HepG2 (cell line): ENCODE measurements around the gene TCAF1. TPM values are rescaled to one million over a fixed set of nuclear protein-coding genes. Genes with fewer than 3 reads are reported as not detected.

Source experiments
- CBX5 ChIP-seq: sonication (generic); formaldehyde crosslinking; IDR thresholded peaks from 2 replicates; pipeline ENCODE4 v1.4.0; 2020; ENCODE audit warnings: missing genetic modification reagents, borderline replicate concordance
- FOXM1 ChIP-seq: sonication (generic); formaldehyde crosslinking; IDR thresholded peaks from 2 replicates; pipeline ENCODE4 v1.5.0; 2020; ENCODE audit warnings: missing genetic modification reagents
- FOXO4 ChIP-seq: sonication (generic); formaldehyde crosslinking; conservative IDR thresholded peaks from 2 replicates; pipeline ENCODE4 v1.8.1; 2023; ENCODE audit warnings: missing genetic modification reagents
- HMG20B ChIP-seq: conservative IDR thresholded peaks from 2 replicates; pipeline ENCODE4 v1.6.1; 2016; ENCODE audit warnings: missing genetic modification reagents, missing compliant biosample characterization
- JUND ChIP-seq: sonication (generic); formaldehyde crosslinking; IDR thresholded peaks from 2 replicates; pipeline ENCODE4 v1.8.0; 2022; ENCODE audit warnings: mild to moderate bottlenecking, missing genetic modification reagents
- KDM1A ChIP-seq: IDR thresholded peaks from 2 replicates; pipeline ENCODE4 v1.6.1; 2016; ENCODE audit warnings: missing compliant biosample characterization
- KMT2B ChIP-seq: IDR thresholded peaks from 2 replicates; pipeline ENCODE4 v1.6.1; 2016; ENCODE audit warnings: missing genetic modification reagents, missing compliant biosample characterization
- MLLT10 ChIP-seq: sonication (generic); formaldehyde crosslinking; IDR thresholded peaks from 2 replicates; pipeline ENCODE4 v1.4.0; 2020; ENCODE audit warnings: missing genetic modification reagents
- NCOA5 ChIP-seq: sonication (generic); formaldehyde crosslinking; IDR thresholded peaks from 2 replicates; pipeline ENCODE4 v1.4.0; 2020; ENCODE audit warnings: missing genetic modification reagents
- NFYB ChIP-seq: sonication (generic); formaldehyde crosslinking; IDR thresholded peaks from 2 replicates; pipeline ENCODE4 v1.4.0; 2020; ENCODE audit warnings: missing genetic modification reagents
- RCOR2 ChIP-seq: IDR thresholded peaks from 2 replicates; pipeline ENCODE4 v1.6.1; 2016; ENCODE audit warnings: missing biosample characterization, missing genetic modification reagents
- SMAD9 ChIP-seq: sonication (generic); formaldehyde crosslinking; IDR thresholded peaks from 2 replicates; pipeline ENCODE4 v1.5.1; 2020; ENCODE audit warnings: mild to moderate bottlenecking, missing genetic modification reagents
- TBX3 ChIP-seq: fragments of 450-650 bp; IDR thresholded peaks from 2 replicates; pipeline ENCODE4 v1.6.1; 2017; ENCODE audit warnings: antibody characterized with exemption, mild to moderate bottlenecking, inconsistent platforms, borderline replicate concordance
- TP53 ChIP-seq: sonication (generic); formaldehyde crosslinking; conservative IDR thresholded peaks from 2 replicates; pipeline ENCODE4 v1.4.0; 2020; ENCODE audit warnings: missing genetic modification reagents
- ZC3H4 ChIP-seq: sonication (generic); formaldehyde crosslinking; IDR thresholded peaks from 2 replicates; pipeline ENCODE4 v1.4.0; 2020; ENCODE audit warnings: missing genetic modification reagents, borderline replicate concordance
- ZNF136 ChIP-seq: sonication (generic); formaldehyde crosslinking; IDR thresholded peaks from 2 replicates; pipeline ENCODE4 v1.8.1; 2022; ENCODE audit warnings: low read depth, mild to moderate bottlenecking, moderate library complexity, missing genetic modification reagents
- ZNF292 ChIP-seq: sonication (generic); formaldehyde crosslinking; IDR thresholded peaks from 2 replicates; pipeline ENCODE4 v1.8.1; 2022; ENCODE audit warnings: mild to moderate bottlenecking, low read depth, missing genetic modification reagents, borderline replicate concordance
- ZNF550 ChIP-seq: sonication (generic); formaldehyde crosslinking; IDR thresholded peaks from 2 replicates; pipeline ENCODE4 v1.4.0; 2020; ENCODE audit warnings: mild to moderate bottlenecking, missing genetic modification reagents, borderline replicate concordance
- ZNF589 ChIP-seq: sonication (generic); formaldehyde crosslinking; conservative IDR thresholded peaks from 2 replicates; pipeline ENCODE4 v1.8.0; 2022; ENCODE audit warnings: mild to moderate bottlenecking, moderate library complexity, missing genetic modification reagents
- polyA plus RNA-seq, 8 experiments: library from polyadenylated mRNA; depleted of rRNA in 3 of 8; stranded (reverse) in 7 of 8; unstranded in 1 of 8; fragments of >200 nt; fragmentation: Illumina TruSeq in 4 of 8; extraction: Trizol in 4 of 8; gene quantifications; 2 replicates each; pipeline versions ENCODE4 v1.2.1 to v1.2.3, GENCODE V29; 2011 to 2016; ENCODE audit warnings: low read depth in 4 of 8, missing spikeins in 1 of 8, mixed read lengths in 1 of 8; ENCODE audit not compliant: insufficient read depth in 1 of 8
- total RNA-seq, 5 experiments: library from RNA; depleted of rRNA; stranded (reverse); fragments of >200 nt; fragmentation: Illumina TruSeq; extraction: Trizol; gene quantifications; 2 replicates each; pipeline ENCODE4 v1.2.3, GENCODE V29; 2016; ENCODE audit warnings: low read depth in 1 of 5
- TF ChIP-seq, protein P1 (sequence below): sonication (generic); formaldehyde crosslinking; IDR thresholded peaks from 2 replicates; pipeline ENCODE4 v1.9.0; 2021; ENCODE audit warnings: missing genetic modification reagents, borderline replicate concordance
- TF ChIP-seq, protein P2 (sequence below): sonication (generic); formaldehyde crosslinking; conservative IDR thresholded peaks from 2 replicates; pipeline ENCODE4 v1.4.0; 2020; ENCODE audit warnings: mild to moderate bottlenecking, missing genetic modification reagents, moderate library complexity

Gene TCAF1
- total and polyA plus RNA-seq, 2 of the 13 experiments (the other 11 are each of a cell fraction or from before 2014, with no cell fraction given) = 36.2 to 101 TPM

DNA sequence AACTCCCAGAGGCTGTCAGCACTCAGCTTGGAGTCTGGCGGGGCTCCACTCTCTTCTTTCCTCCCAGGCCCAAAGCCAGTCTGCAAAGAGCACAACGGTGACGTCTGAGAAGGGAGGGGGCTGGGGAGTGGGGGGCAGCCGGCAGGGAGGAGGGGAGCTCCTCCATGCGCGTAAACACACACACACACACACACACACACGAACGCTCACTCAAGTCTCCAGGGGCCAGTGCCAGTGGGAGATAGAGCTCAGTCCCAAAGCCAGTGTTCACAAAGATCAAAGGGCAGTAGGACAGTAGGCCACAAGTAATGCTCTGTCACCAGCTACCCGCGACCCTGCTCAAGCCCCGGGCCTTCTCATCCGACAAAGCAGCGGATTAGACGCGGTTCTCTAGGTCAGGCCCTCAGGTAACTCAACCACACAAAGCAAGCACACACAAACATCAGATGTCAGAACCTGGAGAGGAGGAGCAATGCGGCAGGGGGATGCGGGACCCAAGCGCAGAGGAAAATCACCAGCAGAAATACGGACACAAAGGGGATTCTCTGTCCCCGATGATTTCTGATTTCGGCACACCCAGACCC lies 19.9 kb downstream of the TCAF1 start (continued):
- TF ChIP-seq, protein P1, sequence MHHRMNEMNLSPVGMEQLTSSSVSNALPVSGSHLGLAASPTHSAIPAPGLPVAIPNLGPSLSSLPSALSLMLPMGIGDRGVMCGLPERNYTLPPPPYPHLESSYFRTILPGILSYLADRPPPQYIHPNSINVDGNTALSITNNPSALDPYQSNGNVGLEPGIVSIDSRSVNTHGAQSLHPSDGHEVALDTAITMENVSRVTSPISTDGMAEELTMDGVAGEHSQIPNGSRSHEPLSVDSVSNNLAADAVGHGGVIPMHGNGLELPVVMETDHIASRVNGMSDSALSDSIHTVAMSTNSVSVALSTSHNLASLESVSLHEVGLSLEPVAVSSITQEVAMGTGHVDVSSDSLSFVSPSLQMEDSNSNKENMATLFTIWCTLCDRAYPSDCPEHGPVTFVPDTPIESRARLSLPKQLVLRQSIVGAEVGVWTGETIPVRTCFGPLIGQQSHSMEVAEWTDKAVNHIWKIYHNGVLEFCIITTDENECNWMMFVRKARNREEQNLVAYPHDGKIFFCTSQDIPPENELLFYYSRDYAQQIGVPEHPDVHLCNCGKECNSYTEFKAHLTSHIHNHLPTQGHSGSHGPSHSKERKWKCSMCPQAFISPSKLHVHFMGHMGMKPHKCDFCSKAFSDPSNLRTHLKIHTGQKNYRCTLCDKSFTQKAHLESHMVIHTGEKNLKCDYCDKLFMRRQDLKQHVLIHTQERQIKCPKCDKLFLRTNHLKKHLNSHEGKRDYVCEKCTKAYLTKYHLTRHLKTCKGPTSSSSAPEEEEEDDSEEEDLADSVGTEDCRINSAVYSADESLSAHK (CRISPR knock-in tag) = no peak
- no peak for TF ChIP-seq MLLT10 (CRISPR knock-in tag)
- TF ChIP-seq ZNF589 (CRISPR knock-in tag) = no peak
- no peak for TF ChIP-seq JUND (CRISPR knock-in tag)
- TF ChIP-seq, protein P2, sequence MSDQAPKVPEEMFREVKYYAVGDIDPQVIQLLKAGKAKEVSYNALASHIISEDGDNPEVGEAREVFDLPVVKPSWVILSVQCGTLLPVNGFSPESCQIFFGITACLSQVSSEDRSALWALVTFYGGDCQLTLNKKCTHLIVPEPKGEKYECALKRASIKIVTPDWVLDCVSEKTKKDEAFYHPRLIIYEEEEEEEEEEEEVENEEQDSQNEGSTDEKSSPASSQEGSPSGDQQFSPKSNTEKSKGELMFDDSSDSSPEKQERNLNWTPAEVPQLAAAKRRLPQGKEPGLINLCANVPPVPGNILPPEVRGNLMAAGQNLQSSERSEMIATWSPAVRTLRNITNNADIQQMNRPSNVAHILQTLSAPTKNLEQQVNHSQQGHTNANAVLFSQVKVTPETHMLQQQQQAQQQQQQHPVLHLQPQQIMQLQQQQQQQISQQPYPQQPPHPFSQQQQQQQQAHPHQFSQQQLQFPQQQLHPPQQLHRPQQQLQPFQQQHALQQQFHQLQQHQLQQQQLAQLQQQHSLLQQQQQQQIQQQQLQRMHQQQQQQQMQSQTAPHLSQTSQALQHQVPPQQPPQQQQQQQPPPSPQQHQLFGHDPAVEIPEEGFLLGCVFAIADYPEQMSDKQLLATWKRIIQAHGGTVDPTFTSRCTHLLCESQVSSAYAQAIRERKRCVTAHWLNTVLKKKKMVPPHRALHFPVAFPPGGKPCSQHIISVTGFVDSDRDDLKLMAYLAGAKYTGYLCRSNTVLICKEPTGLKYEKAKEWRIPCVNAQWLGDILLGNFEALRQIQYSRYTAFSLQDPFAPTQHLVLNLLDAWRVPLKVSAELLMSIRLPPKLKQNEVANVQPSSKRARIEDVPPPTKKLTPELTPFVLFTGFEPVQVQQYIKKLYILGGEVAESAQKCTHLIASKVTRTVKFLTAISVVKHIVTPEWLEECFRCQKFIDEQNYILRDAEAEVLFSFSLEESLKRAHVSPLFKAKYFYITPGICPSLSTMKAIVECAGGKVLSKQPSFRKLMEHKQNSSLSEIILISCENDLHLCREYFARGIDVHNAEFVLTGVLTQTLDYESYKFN (CRISPR knock-in tag) = peak; percentile 71; the same call in 1 of the 2 replicates
- 0 out of 2 replicates have a peak, but pooled peaks have one; percentile 23 for TF ChIP-seq TBX3
- TF ChIP-seq ZNF550 (CRISPR knock-in tag) = 0 out of 2 replicates have a peak, but pooled peaks have one; percentile 47
- TF ChIP-seq TP53 (CRISPR knock-in tag) = no peak
- TF ChIP-seq KDM1A (CRISPR knock-in tag) = no peak
- TF ChIP-seq NFYB = no peak
- no peak for TF ChIP-seq RCOR2
- no peak for TF ChIP-seq FOXO4 (CRISPR knock-in tag)
- TF ChIP-seq FOXM1 (CRISPR knock-in tag) = no peak
- TF ChIP-seq SMAD9 = no peak
- no peak for TF ChIP-seq ZNF136
- no peak for TF ChIP-seq NCOA5
- TF ChIP-seq ZC3H4 (CRISPR knock-in tag) = no peak; the same call in 1 of the 2 replicates
- no peak for TF ChIP-seq CBX5
- TF ChIP-seq KMT2B = no peak
- TF ChIP-seq ZNF292 = no peak
- no peak; the same call in 1 of the 2 replicates for TF ChIP-seq HMG20B (CRISPR knock-in tag)
